Measurements from ENCODE around the gene TBL1XR1.

The TBL1XR1 gene

GRCh38 chr3:176970770-176971169 lies 226.5 kb downstream of the TBL1XR1 start:
- Histone ChIP-seq H3K9me2 (ENCODE audit: low read depth, low read length) (no peaks in the 10 kb centered on the region), H4K20me1 (ENCODE audit: insufficient read depth, low read length) (no peaks in the 10 kb centered on the region), H3K4me3 (ENCODE audit: low read depth, low read length, poor library complexity, severe bottlenecking) (no peak overlapping the region), H3K79me2 (ENCODE audit: insufficient read depth, low read length) (no peaks in the 10 kb centered on the region), H3K9ac (ENCODE audit: low read length) (no peak overlapping the region), H2AFZ (ENCODE audit: low read length) (no peak overlapping the region), H3K9me3 (ENCODE audit: low read length) (no peaks in the 10 kb centered on the region), H3K27me3 (ENCODE audit: insufficient read depth, low read length) (no peaks in the 10 kb centered on the region), H3K4me1 (ENCODE audit: insufficient read depth, low read length, severe bottlenecking) (no peaks in the 10 kb centered on the region), H3F3A (ENCODE audit: insufficient read depth, low read length) (no peaks in the 10 kb centered on the region; the same call in 1 of the 2 replicates), H3K36me3 (ENCODE audit: insufficient read depth, low read length) (no peaks in the 10 kb centered on the region), H3K4me2 (ENCODE audit: low read length) (no peak overlapping the region), H3K27ac (ENCODE audit: low read depth, low read length, poor library complexity, severe bottlenecking) (no peak overlapping the region)
- TF ChIP-seq CTCF (IDR thresholded peaks at IDR 0.05; ENCODE audit: low read length) (no peak), EZH2 (IDR thresholded peaks at IDR 0.05; ENCODE audit: borderline replicate concordance, low read length) (no peak)

DNA sequence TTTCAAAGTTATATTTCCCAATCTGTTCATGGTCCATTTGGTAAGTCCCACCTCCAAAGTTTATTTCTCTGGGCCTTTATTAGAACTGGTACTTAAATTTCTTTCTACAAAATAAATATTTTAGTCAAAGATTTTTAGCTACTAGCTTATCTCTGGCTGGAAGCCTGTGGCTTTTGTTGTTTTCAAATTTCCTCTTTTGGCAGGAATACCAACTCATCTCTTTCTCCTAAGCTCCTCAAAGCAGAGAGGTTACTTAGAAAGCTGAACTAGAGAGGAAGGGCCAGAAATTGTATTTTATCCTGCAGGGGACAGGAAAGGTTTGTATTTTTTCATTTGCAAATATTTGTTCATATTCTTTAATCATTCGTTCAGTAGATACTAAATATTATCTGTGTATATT lies 227.8 kb downstream of the TBL1XR1 start:
- H3F3A ChIP-seq (ENCODE audit: insufficient read depth, low read length), result no peaks in the 10 kb centered on the region

More for the DNA sequence above, 227.8 kb downstream of the TBL1XR1 start:
- no peak overlapping the region for H3K4me2 ChIP-seq (ENCODE audit: low read length)
- no peaks in the 10 kb centered on the region for H4K20me1 ChIP-seq (ENCODE audit: insufficient read depth, low read length)
- H3K9me3 ChIP-seq (ENCODE audit: low read length), result no peaks in the 10 kb centered on the region
- no peaks in the 10 kb centered on the region for H3K9me2 ChIP-seq (ENCODE audit: low read depth, low read length)
- no peaks in the 10 kb centered on the region for H3K79me2 ChIP-seq (ENCODE audit: insufficient read depth, low read length)
- no peak for TF ChIP-seq EZH2 (IDR thresholded peaks at IDR 0.05; ENCODE audit: borderline replicate concordance, low read length)
- TF ChIP-seq CTCF (IDR thresholded peaks at IDR 0.05; ENCODE audit: low read length), result no peak
- H3K27ac ChIP-seq (ENCODE audit: low read depth, low read length, poor library complexity, severe bottlenecking), result no peak overlapping the region
- no peaks in the 10 kb centered on the region for H3K4me1 ChIP-seq (ENCODE audit: insufficient read depth, low read length, severe bottlenecking)
- no peak overlapping the region for H2AFZ ChIP-seq (ENCODE audit: low read length)
- H3K9ac ChIP-seq (ENCODE audit: low read length), result no peak overlapping the region
- no peaks in the 10 kb centered on the region for H3K36me3 ChIP-seq (ENCODE audit: insufficient read depth, low read length)
- H3K27me3 ChIP-seq (ENCODE audit: insufficient read depth, low read length), result no peaks in the 10 kb centered on the region
- no peak overlapping the region for H3K4me3 ChIP-seq (ENCODE audit: low read depth, low read length, poor library complexity, severe bottlenecking)

Measured in OCI-LY1 (cell line).